NOMO-1 treated with dmso at 0.1 percent for 144 hours (cell line): Measurements from ENCODE around the gene MTREX.

Experiments used
- DNase-seq: peaks from one replicate; lab custom pipeline; 2025; ENCODE audit not compliant: unreplicated experiment; lab: John Stamatoyannopoulos, UW

The MTREX gene

DNA sequence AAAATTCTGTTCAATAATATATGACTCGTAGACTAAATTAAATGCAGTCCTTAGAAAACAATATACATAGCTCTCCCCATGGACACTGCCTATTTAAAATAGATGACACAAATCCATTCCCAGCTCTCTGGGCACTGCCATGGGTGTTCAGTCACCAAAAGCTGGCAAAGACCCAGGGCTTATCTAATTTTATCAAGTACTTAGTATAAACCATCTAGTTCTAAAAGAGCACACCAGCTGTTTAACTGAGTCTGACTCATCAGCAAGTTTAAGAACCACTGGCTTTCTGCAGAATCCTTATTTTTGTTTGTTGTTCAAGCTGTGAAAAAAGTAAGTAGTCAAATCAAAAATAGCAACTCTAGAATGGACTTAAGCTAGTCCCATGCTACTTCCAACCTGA is 119.4 kb downstream of the MTREX start:
- no peak for DNase-seq

DNA sequence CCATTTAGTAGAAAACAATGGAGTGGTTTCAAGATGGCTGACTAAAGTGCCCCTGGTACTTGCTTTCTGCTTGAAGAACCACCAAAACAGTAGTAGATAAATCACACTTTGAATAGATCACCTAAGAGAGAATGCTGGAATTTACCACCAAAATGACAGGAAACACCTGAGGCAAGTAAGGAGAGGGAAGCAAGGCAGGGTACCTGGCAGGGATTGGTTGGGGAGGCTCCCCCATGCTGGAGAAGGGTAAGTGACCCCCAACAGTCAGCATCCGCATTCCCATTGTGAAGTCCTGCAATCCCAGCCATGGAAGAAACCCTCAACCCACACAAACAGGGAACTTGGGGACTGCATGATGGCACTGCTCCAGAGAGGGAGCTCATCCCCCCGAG is 121.4 kb downstream of the MTREX start:
- no peak for DNase-seq

- DNase-seq: no peak
These were observed 121.9 kb downstream of the MTREX start for GRCh38 chr5:55429613-55430253.

GRCh38 chr5:55432549-55432948 is 124.8 kb downstream of the MTREX start:
- no peak for DNase-seq

- DNase-seq: no peak
These were observed 129.7 kb downstream of the MTREX start for GRCh38 chr5:55437452-55437851.

GRCh38 chr5:55437859-55438206 is 130.0 kb downstream of the MTREX start:
- no peak for DNase-seq

DNA sequence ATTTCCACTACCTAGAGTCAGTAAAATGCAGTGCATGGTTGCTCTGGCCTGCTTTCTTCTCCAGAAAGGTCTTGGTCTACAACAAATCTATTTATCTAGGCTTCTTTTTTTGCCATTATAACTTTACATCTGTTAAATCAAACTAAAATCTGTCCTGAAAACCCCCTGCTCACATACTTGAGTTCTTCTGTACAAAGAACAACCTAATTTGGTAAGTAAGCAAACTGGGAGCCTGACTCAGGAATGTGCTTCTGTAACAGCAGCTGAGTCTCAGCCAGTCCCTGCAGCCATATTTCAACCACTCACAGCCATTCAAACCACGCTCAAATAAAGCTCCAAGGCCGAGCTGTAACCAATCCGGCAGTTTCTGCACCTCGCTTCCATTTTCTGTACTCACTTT is 131.2 kb downstream of the MTREX start:
- no peak for DNase-seq

GRCh38 chr5:55440188-55440646 is 132.4 kb downstream of the MTREX start:
- no peak for DNase-seq

DNA sequence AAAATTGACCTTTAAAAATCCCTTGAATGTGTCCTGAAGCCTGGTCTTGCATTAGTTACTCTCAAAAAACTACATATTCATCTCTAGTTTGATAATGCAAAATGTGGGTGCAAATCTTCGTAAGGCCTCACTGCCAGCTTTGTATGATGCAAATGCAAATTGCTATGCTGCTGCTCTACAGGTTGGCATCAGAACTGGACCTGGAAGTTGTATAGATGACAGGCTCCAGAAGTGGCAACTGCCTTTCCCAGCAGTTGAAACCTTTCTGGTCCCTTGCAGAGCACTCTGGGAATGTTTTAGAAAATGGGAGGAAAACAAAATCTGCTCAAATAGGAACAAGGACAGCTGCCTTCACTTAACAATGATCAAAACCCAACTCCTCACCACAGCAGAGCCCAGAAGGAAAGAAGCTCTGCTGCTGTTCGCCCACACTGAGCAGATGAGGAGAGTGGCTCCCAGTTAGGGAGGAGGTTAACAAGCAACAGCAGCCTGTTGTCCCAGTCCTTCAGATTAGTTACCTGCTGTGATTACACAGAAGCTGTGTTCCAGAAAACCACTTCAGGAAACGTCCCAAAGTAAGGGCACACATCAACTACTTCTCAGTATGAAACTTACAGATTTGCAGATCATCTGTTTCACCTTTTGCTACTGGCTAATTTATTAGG is 133.4 kb downstream of the MTREX start:
- DNase-seq: no peak

- DNase-seq: no peak
These were observed 134.2 kb downstream of the MTREX start for GRCh38 chr5:55441954-55442353.

GRCh38 chr5:55445791-55446190 is 138.0 kb downstream of the MTREX start:
- DNase-seq: no peak

DNA sequence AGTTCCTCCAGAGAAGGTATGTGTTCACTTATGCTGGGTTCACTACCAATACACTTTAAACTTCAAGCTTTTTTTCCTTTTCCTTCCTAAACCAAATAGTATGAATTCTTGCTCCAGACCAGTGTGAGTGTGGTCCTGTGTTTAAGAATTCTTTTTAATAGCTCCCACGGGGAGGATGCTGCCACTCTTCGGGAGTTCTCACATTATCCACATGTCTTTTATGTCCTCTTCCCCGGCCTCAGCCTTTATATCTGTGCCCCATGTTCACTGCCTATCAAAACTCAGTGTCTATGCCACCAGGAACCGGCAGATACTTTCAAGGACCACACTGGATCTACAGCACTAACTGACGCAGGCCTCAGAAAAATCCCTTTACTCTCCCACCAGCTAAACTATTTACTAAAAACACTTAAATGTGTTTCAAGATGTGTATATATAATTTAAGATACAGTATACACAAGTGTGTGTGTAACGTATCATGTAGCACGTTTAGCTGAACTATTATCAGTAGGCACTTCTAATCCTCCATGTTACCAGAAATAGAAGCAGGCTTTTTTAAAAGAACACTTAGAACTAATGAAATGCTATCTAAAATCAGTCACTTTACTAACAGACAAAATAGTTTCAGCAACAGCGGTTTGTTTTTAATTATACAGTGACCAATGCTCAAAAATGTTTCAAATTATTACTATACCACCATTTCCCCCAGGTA is 139.0 kb downstream of the MTREX start:
- DNase-seq: no peak

- no peak for DNase-seq
These were observed 142.4 kb downstream of the MTREX start for GRCh38 chr5:55450050-55450765.

GRCh38 chr5:55451976-55452375 is 144.2 kb downstream of the MTREX start:
- no peak for DNase-seq

DNA sequence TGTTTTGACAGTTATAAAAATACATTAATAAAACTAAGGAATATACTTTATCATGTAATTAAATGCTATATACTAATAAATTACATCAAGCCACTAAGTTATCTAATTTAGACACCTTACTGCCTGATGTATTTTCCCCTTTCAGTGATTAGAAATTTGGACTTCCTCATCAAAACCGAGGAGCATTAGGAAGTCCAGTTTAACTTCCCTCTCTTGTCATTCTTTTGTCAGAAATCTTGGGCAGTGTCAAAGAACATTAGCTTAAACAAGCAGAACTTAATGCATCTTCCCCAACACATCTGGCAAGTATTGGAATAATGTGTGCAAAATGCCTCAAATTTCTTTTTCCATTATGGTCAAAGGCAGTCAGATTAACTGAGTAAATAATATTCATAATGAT is 145.4 kb downstream of the MTREX start:
- no peak for DNase-seq

- no peak for DNase-seq
These were observed 146.5 kb downstream of the MTREX start for GRCh38 chr5:55454282-55454681.

DNA sequence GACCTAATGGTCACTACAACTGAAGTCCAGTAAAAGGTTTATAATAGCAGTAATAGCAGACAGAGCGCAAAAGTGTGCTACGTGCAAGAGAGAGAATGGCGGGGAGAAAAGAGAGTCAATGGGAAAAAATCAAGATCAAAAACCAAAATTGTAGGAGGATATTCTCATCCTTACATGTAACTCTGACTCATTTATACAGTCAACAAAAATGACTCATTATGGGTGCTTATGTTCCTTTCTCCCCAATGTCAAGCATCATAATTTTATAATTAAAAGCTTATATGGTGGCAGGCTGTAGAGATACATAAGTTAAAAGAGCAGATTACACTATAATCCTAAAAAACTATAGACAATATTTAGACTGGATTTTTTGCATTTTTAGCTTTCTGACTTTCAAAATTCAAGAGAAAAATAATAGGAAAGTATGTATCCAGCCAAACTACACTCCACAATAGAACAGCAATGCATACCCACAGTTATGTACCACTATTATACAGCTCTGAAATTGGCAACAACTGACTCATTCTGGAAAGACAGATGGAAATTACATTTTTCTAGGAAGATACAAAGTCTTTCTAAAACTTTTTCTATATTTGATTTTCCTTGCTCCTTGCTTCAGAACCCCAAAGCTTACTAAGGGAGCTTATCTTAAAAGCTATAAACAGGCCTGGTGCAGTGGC is 148.6 kb downstream of the MTREX start:
- DNase-seq: no peak

- no peak for DNase-seq
These were observed 151.8 kb downstream of the MTREX start for GRCh38 chr5:55459572-55459971.

- no peak for DNase-seq
These were observed 155.8 kb downstream of the MTREX start for GRCh38 chr5:55463613-55464012.

- no peak for DNase-seq
These were observed 160.2 kb downstream of the MTREX start for GRCh38 chr5:55467862-55468551.

DNA sequence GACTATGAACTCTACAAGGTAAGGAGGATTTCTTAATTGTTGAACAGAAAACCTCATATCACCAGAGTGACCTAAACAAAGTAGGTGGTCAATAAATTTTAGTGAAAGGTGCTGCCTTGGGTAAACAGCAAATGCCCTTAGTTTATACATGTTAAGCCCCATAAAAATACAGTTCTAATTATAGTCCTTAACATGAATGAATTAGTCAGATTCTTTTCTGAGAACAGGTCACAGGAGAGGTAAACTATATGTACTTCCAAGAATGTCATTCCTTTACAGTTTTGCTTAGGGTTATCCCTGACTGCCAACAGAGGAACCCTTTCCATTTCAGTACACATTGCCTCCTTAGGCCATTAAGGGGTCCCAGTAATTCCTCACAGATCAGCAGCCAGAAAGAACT is 162.1 kb downstream of the MTREX start:
- no peak for DNase-seq
